GM08714 (cell line): ENCODE data around the gene GABRD.

Experiments used
- H3K4me3 ChIP-seq: fragments of 200-500 bp; sonication (Bioruptor generic); 2 replicates; pipeline ENCODE4 v1.5.1; 2014; ENCODE audit warnings: mild to moderate bottlenecking, low read length, inconsistent platforms
- ZNF274 ChIP-seq: IDR thresholded peaks from 2 replicates; pipeline ENCODE4 v1.6.1; 2012; ENCODE audit warnings: mild to moderate bottlenecking, low read depth, low read length

Gene GABRD

DNA sequence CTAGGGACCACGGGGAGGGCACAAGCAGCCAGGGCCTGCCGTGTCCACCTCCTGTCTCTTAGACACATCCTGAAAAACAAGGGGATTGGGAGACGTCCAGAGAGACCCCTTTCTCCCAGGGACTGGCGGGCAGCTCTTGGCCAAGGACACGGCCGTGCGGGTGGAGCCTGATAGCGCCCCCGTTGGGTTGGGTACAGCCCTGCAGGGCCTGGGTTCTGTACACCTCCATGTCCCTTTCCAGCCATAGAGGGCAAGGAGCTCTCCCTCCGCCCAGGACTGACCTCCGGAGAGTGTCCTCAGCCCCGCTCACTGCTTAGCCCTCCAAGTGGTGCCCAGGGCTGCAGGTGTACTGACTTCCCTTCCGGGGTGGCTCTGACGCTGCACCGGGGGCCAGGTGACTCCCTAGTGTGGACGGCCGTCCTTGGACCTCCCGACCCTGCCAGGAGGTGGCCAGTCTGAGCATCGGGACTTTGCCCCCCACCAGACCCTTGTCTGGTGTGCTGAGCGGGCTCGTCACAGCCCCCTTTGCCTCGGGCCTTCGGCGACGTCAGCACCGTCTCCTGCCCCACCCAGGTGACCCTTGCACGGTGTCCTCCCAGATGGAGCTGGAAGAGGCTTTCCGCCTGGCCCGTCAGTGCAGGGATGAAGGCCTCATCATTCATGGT, 36.9 kb downstream of the GABRD start:
- H3K4me3 ChIP-seq = no peak overlapping the region
- TF ChIP-seq ZNF274 = no peak

- no peak overlapping the region for H3K4me3 ChIP-seq
- no peak for TF ChIP-seq ZNF274
Observed at GRCh38 chr1:2056955-2057590, 37.9 kb downstream of the GABRD start.

DNA sequence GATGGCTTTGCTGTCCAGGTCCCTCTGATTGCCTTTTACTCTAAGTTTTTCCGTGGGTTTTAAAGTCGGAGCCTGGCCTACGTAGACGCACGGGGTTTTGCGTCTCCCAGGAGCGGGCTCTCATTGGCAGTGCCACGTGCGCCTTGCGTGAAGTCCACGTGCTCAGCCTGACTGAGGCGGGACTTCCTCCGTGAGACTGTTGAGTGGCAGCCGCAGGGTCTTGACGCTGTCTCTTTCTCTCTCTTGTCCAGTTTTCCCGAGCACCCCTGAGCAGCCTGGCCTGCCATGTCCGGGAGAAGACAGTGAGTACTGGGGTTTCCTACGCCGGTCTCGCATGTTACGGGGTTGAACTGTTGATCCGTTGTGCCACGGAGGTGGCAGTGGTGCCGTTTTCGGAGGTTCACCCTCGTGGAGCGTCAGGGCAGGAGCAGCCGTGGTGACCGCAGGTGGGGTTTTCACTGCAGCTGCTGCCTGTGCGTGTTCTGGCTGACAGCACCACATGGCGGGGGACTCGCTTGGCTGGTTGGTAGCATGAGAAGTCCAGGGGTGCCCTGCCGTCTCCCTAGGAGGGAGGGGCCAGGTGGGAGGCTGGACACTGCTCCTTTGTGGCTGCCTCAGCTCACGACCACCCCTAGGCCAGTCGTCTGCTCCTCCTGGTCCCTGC, 40.3 kb downstream of the GABRD start:
- no peak overlapping the region for H3K4me3 ChIP-seq

DNA sequence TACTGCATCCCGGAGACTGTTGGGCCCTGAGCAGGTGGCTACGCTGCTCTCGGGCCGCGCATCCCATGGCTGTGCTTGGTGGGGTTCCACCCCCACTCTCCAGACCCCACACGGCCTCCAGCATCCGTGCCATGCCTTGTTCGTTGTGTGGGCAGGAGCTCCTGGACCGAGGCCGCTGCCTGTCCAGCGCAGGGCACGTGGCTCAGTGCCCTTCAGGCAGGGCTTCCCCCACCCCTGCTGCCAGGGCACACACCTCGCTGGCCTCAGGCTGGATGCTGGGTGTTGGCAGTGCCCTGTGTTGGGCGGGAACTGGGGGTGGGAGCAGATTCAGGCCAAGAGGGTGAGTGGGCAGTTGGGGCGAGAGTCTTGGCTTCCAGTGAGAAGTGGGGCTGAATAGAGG, 40.9 kb downstream of the GABRD start:
- TF ChIP-seq ZNF274 = no peak
- H3K4me3 ChIP-seq = no peak overlapping the region

More for the DNA sequence above, 40.3 kb downstream of the GABRD start:
- no peak for TF ChIP-seq ZNF274

DNA sequence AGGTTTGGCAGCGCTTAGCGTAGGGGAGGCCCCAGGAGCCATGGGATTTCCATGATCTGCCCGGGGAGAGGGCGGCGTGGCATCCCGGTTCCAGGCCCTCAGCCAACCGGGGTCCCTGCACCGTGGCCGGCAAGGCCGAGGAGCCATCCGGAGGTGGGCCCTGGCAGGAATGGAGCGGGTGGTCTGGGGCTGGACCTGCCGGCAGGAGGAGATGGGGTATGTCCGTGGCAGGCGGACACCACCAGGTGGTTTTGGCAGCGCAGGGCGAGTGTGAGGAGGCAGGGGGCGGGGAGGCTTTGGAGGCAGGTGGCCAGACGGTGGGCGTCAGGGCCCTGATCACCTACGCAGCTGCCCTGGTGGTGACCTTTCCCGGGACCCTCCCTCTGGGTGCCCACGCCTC, 41.4 kb downstream of the GABRD start:
- no peak overlapping the region for H3K4me3 ChIP-seq
- TF ChIP-seq ZNF274 = no peak

- no peak for TF ChIP-seq ZNF274
- H3K4me3 ChIP-seq = no peak overlapping the region
Observed at GRCh38 chr1:2061065-2061778, 42.1 kb downstream of the GABRD start.

DNA sequence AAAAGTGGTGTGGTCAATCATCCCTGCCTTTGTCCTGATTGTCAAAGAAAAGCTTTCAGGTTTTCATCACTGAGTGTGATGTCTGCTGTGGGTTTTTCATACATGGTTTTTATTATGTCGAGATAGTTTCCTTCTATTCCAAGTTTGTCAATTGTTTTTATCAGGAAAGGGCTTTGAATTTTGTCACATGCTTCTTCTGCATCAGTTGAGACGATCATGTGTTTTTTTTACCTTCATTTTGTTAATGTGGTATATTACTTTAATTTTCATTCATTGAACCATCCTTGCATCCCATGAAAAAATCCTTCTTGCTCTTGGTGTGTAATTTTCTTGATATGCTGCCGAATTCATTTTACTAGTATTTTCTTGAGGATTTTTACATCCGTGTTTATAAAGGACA, 46.6 kb downstream of the GABRD start:
- no peak overlapping the region for H3K4me3 ChIP-seq
- TF ChIP-seq ZNF274 = no peak

DNA sequence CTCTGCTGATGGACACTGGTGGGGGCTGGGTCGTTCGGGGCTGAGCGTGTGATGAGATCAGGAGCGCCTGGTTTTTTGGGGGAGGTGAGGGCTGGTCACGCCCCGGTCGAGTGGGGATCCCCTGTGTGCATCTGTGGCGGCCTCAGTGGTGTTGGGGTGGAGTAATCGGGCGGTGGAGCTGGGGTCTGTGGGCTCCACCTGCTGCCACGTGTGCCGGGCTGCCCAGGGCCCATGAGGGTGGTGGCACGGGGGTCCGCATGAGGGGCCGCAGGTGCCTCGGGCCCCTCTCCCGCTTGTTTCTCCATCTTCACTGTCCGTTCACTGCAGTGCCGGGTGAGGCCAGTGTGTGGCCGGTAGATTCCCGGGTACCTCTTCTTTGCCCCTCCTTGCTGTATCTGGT, 48.2 kb downstream of the GABRD start:
- no peak for TF ChIP-seq ZNF274
- no peak overlapping the region for H3K4me3 ChIP-seq

DNA sequence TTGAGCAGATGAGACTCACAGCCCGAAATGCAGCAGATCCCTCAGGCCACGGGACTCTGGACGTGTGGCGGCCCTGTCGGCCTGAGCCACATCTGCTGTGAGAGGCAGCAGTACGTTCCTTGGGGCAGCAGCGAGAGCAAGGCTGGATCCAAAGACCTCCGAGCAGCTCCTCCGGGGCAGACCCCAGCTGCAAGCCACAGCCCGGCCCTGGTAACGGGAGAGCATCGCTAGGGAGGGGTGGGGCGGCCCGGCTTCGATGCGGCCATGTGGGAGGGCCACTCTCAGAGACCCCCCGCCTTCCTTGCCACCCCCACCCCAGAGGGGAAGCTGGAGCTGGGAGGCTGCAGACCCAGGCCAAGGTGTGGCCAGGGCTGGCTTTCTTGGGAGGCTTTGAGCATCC, 48.8 kb downstream of the GABRD start:
- TF ChIP-seq ZNF274 = no peak
- no peak overlapping the region for H3K4me3 ChIP-seq

- no peak overlapping the region for H3K4me3 ChIP-seq
- no peak for TF ChIP-seq ZNF274
Observed at GRCh38 chr1:2068951-2069350, 49.8 kb downstream of the GABRD start.

GRCh38 chr1:2070016-2070415, 50.9 kb downstream of the GABRD start:
- H3K4me3 ChIP-seq = no peak overlapping the region
- no peak for TF ChIP-seq ZNF274

- no peak for TF ChIP-seq ZNF274
- H3K4me3 ChIP-seq = no peak overlapping the region
Observed at GRCh38 chr1:2070800-2071530, 51.8 kb downstream of the GABRD start.

- H3K4me3 ChIP-seq = no peak overlapping the region
- TF ChIP-seq ZNF274 = no peak
Observed at GRCh38 chr1:2072109-2072806, 53.1 kb downstream of the GABRD start.
